Muscle of arm (tissue), 12 donors: Measurements from ENCODE around the gene WNT3. TPM values are rescaled to one million over a fixed set of nuclear protein-coding genes. Genes with fewer than 3 reads are reported as not detected.

Experiments
- DNase-seq: peaks from one replicate; pipeline ENCODE4 v3.0.0-alpha.2; 2013
- polyA plus RNA-seq, 12 donors: library from polyadenylated mRNA; unstranded; fragments of 120-200 nt; gene quantifications; one replicate each; pipeline ENCODE4 v1.2.1, GENCODE V29; 2013; ENCODE audit not compliant: insufficient read length in 12 of 12

The WNT3 gene
- polyA plus RNA-seq, 12 donors = 2.3 to 26.7 (median 3.0) TPM; not detected in 1

- DNase-seq = no peak
These were observed 19.0 kb upstream of the WNT3 start for GRCh38 chr17:46837521-46837920.

- DNase-seq = no peak
These were observed 18.0 kb upstream of the WNT3 start for GRCh38 chr17:46836500-46836899.

- no peak for DNase-seq
These were observed 16.4 kb upstream of the WNT3 start for GRCh38 chr17:46834846-46835245.

- DNase-seq = no peak
These were observed 15.3 kb upstream of the WNT3 start for GRCh38 chr17:46833840-46834208.

- no peak for DNase-seq
These were observed 14.7 kb upstream of the WNT3 start for GRCh38 chr17:46832945-46833839.

GRCh38 chr17:46832331-46832821 lies 13.9 kb upstream of the WNT3 start:
- DNase-seq = no peak

- DNase-seq = no peak
These were observed 13.3 kb upstream of the WNT3 start for GRCh38 chr17:46831573-46832330.

- no peak for DNase-seq
These were observed 8.8 kb upstream of the WNT3 start for GRCh38 chr17:46827274-46827673.

GRCh38 chr17:46826116-46826515 lies 7.6 kb upstream of the WNT3 start:
- DNase-seq = no peak

GRCh38 chr17:46823657-46824056 lies 5.2 kb upstream of the WNT3 start:
- DNase-seq = no peak

- no peak for DNase-seq
These were observed 4.0 kb upstream of the WNT3 start for GRCh38 chr17:46822388-46822921.

GRCh38 chr17:46821482-46822387 lies 3.2 kb upstream of the WNT3 start:
- DNase-seq = no peak

- DNase-seq = no peak
These were observed 2.3 kb upstream of the WNT3 start for GRCh38 chr17:46820592-46821450.

GRCh38 chr17:46819906-46820351 lies 1.4 kb upstream of the WNT3 start:
- DNase-seq = no peak

- DNase-seq = no peak
These were observed 702 bp upstream of the WNT3 start for GRCh38 chr17:46818929-46819859.

GRCh38 chr17:46817901-46818209 lies 637 bp downstream of the WNT3 start:
- no peak for DNase-seq

GRCh38 chr17:46817151-46817900 lies 1.2 kb downstream of the WNT3 start:
- DNase-seq = no peak

GRCh38 chr17:46815474-46816353 lies 2.8 kb downstream of the WNT3 start:
- DNase-seq = no peak
